COR-L47 (cell line): ENCODE results near the gene NCAPH2.

ENCODE experiments used
- DNase-seq: peaks from one replicate; lab custom pipeline; 2025; lab: John Stamatoyannopoulos, UW

The NCAPH2 gene

DNA sequence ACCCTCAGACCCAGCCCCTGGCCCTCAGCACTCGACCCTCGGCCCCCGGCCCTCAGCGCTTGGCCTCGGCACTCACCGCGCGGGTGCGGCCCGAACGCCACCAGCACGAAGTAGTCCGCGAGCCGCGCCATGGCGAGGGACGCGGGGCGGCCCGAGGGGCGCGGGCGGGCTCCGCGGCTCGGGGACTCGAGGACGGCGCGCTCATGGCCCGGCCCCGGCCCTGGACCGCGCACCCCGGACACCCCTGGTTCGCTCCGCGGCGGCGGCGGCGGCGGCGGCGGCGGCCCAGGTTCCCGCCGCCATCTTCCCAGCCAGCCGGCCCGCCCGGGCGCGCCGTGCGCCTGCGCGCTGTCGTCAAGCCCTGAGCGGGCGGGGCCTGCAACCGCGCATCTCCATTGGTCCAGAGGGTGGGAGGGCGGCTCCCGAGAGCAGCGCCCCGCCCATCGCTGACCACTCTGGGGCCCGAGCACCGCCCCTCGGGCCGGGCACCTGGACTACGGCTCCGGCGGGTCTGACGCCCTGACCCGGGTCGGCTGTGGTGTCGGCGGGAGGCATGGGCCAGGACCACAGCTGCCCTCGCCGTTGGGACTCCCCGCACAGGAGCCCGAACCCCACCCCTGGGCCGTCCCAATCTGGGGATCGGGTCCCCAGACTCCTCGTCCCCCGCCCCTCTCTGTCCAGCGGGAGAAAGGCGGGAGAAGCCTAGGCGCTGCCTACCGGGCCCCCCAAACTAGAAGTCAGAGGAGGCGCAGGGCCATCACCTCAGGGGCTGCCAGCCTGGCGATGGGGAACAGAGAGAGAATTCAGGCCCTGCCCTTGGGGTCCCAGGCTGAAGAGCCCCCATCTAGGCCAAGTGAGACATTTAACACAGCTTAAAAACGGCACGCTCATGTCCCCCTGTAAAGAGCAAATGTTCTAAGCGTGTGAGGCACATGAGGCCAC lies 33.0 kb upstream of the NCAPH2 start, which contains the start of gene SBF1:
Gene SBF1, minus strand, starts transcription at position 326 of the 942 bp plus-strand sequence. Its CDS starts 195 bp downstream, at position 131.
- peak; percentile 88 for DNase-seq

DNA sequence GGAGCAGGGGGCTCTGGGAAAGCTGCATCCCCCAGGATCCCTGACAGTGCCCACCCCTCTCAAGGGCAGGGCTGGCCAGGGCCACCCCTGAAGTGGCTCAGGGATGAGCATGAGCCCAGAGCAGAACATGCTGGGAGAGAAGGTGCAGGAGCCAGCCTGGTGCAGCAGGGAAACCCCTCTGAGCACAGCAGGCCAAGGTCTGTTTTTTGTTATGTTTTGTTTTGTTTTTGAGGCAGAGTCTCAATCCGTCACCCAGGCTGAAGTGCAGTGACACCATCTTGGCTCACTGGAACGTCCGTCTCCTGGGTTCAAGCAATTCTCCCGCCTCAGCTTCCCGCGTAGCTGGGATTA lies 32.4 kb upstream of the NCAPH2 start:
- DNase-seq, result no peak

DNA sequence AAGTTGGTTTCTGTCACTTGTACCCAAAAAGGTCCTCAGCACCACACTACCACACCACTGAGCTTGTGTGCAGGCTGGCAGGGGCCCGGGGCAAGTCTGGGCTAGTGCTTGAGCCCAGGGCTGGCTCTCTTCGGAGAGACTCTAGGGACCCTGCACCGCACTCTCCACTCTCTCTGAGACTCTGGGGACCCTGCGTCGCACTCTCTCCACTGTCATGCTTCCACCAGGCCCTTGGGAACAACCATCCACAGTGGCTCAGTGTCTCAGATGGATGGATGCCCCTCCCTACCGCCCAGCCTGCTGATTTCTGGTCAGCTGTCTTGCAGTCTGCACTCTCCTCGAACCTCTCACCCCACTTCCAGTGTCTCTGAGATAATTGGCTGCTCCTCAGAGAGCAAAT lies 31.2 kb upstream of the NCAPH2 start:
- no peak for DNase-seq

DNA sequence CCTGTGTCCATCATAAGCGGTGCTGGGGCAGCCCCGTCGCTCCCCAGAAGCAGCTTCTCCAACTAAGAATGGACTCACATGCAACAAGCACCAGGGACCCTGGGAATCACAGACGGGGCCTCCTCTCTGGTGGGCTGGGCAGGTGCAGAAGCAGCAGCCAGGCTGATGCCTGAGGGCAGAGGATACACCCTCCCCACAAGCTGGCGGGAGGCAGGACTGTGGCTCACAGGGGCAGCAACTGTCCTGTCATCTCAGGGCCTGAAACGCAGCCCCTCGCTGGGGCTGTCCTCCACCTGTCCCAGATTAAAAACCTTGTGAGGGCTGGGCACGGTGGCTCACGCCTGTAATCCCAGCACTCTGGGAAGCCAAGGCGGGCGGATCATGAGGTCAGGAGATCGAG lies 30.1 kb upstream of the NCAPH2 start:
- no peak for DNase-seq

DNA sequence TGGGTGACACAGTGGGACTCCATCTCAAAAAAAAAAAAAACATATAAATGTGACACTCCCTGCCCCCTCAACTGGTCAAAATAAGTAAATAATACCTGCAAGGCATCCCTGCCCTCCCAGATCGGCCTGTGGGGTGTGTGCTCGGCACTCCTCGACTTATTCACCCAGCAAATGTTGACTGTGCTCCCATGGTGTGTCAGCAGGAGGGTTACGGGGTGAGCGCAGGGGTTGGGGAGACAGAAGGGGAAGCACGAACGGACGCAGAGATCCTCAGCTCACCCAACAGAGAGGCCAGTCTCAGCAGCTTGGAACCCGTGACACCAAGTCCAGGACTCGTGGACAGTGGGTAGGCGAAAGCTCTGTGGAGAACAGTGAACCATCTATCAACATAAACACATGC lies 28.3 kb upstream of the NCAPH2 start:
- no peak for DNase-seq

DNA sequence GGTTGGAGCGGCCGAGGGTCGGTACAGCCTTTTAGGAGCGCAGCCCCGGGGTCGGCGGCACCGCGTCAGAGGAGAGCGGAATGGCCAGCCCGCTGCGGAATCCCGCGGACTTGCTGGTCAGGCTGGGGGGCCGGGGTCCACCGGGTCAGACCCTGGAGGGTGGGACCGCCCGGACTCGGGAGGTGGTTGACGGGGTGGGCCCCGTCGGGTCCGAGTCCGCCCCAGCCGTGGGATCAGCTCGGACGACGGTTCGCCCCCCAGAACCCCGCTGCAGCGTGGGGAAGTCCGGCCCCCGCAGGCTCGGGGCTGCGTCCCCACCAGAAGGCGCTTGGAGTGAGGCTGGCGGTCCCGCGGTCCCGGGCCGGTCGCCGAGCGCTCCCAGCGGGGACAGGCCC lies 27.0 kb upstream of the NCAPH2 start:
- no peak for DNase-seq

DNA sequence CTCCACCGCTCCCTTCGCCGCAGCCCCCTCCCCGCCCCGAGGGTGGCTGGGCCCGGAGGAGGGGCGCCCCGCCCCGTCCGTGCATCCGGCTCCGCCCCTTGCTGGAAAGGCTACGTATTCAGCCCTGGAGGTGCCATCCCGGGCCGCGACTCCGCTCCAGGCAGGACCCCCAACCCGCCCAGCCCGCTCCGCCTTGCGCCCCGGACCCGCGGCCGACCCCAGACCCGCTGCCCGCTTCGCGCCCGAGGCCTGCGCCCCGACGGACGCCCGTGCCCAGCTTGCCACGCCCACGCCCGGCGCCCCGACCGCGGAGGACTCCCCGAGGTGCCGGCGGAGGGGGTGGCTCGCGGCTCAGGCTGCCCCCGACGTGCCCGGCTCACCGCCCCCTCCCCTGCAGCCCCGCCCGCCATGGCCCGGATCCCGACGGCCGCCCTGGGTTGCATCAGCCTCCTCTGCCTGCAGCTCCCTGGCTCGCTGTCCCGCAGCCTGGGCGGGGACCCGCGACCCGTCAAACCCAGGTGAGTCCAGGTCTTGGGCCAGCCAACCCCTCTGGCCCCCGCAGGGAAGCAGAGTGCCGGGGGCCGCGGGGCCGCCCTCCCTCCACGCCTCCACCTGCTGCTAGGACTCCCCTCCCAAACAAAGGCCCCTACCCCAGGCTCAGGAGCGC lies 26.5 kb upstream of the NCAPH2 start, which contains the start of gene ADM2:
Gene ADM2, plus strand, starts transcription at position 104 of the 667 bp plus-strand sequence. Its CDS starts 305 bp downstream, at position 409.
- no peak for DNase-seq

DNA sequence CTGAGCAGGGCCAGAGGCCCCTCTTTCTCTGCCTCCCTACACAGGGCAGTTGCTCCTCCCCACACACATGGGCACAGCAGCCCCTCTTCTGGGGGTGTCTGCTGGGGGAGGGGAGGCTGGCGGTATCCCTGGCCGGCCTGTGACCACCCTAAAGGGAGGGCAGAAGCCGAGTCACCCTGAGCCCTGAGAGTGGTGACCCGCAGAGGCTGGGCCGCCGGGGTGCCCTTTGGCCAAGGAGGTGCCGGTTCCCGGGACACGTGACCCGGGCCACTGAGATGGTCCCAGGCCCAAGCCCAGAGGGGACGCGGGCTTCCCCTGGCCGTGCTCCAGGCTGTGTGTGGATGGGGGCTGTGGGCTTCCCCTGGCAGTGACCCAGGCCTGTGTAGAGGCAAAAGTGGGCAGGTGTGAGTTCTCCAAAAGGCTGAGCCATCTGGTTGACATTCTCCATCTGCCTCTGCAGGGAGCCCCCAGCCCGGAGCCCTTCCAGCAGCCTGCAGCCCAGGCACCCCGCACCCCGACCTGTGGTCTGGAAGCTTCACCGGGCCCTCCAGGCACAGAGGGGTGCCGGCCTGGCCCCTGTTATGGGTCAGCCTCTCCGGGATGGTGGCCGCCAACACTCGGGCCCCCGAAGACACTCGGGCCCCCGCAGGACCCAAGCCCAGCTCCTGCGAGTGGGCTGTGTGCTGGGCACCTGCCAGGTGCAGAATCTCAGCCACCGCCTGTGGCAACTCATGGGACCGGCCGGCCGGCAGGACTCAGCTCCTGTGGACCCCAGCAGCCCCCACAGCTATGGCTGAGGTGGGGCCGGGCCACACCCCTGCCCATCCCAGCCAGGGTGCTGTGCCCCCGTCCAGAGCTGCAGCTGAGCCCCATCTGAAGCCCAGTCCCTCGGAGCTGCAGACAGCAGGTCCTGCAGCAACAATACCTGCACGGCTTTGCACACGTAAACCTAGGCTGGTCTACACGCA lies 25.6 kb upstream of the NCAPH2 start:
- no peak for DNase-seq

DNA sequence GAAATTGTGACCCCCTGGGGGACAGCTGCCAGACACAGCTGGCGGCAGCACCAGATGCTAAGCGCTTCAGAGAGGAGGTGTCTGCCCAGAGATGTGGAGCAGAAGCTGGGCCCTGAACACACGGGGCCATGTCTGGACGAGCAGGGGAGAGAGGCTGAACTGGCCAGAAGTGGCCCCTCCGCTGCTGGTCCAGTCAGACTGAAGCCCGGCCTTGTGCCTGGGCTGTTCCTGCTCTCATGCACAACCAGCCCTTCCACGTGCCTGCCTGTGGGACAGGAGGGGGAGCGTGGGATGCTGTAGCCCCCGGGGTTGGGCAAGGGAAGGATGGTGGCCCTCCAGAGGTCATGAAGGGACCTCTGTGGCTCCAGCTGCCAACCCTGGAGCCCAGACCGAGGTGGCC lies 24.9 kb upstream of the NCAPH2 start:
- DNase-seq, result no peak

DNA sequence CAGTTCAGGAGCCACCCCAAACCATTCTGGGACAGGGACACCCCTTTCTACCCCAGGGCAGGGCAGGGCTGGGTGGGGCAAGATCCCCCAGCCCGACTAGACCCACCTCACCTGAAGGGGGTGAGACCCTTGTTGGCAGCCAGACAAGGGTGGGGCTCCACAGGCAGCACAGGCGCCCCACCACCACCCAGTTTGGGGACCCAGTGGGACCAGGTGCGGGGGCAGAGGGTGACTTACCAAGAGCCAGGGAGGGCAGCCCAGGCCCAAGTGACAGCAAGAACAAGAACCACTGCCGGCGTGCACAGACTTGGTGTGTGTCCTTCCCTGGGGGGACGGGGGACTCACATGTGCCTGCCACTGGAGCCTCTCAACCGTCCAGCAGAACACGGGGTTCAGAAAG lies 24.5 kb upstream of the NCAPH2 start:
- DNase-seq, result no peak

DNA sequence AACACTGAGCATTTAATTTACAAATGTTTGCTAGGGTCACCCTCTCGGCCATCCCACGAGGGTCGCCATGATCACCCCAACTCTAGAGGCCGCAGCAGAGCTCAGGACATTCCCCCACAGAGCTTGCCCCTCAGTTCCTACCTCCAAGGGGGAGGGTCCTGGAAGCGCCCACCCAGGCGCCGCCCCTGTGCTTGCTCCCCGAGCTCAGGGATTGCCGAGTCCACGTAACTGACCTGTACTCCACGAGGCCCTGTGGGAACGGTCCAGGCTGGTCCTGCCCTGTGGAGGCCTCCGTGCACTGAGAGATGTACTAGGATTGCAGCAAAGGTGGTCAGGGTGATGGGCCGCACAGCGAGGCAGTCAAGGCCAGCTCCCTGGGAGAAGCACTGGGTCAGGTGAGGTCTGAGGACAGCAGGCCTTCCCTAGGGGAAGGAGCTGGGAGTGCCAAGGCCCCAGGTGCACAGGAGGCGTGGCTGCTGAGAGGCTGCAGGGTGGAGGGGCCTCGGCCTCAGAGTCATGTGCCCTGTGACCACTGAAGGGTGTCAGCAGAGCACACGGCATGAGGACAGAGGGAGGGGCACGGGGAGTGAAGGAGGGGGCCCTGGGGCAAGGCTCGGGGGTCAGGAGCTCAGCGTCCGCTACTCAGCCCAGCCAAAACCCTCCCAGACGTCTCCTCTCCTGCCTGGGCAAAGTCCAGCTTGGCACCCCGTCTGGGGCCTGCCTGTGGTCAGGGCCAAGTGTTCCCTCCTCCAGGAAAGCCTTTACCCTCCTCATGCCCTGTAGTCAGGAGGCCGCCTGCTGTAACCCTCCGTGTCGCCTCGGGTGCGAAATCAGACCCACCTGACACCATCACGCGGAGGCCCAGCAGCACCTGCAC lies 23.8 kb upstream of the NCAPH2 start:
- DNase-seq, result no peak

DNA sequence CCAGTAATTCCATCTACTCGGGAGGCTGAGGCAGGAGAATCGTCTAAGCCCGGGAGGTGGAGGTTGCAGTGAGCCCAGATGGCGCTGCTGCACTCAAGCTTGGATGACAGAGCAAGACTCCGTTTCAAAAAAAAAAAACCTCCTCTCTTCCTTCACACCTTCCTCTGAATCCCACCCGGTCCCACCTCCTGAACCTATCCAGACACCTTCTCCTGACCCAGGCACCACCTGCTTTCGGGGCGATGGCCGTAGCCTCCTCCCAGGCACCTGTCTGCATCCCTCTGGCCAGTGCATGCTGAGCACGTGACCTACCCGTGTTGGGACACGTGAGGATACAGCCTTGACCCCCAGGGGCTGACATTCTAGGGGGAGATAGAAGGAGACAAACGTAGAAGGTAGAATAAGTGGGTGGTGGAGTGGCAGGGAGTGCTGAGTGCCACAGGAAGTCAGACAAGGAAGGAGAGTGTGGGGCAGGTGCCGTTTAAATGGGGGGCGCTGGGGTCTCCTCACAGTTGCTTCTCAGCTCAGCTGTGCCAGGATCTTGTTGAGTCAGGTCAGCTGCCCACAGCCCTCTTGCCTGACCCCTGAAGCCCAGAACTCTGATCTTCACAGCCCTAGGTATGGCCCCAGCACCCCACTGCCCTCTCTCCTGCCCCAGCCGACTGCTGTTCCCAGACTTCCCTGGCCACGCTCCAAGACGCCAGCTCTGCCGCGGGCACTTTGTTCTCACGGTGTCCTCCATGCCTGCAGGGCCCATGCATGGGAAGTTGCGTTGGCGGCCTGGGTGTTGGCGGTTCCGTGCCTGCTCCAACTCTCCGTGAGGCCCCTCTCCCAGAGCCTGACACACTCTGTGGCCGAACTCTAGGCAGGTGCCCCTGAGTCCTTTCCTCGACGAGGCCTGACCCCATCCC lies 22.5 kb upstream of the NCAPH2 start:
- no peak for DNase-seq

DNA sequence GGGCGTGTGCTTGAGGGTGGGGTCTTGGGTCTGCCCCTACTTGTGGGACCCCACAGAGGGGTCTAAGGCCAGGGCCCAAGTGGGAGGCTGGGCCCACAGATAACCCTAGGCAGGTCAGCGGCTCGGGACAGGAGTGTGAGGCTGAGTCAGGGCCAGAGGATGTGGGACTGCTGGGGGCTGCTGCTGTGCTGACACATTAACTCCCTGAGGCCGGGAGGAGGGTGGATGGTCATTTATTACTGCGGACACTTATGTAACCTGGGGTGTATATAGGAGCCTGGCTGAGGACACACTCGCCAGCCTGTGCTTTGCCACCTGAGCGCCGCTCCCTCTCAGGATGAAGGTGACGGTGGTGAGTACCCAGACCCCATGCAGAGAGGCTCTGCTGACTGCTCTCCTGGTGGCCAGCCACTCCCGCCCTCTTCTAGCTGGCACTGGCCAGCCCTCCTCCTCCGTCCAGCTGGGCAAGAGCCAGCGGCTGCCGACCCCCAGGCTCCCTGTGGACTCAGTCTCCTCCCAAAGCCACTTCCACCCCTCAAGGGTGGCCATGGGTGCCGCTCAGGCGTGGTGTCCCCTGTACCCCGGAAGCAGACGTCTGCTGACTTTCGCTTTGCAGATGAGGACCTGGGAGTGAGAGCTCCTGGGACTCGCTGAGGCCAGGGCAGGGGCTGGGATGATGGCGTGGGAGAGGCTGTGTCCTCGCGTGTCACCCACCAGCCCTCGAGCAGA lies 21.3 kb upstream of the NCAPH2 start, which contains the start of gene MIOX:
Gene MIOX, plus strand, starts transcription at position 299 of the 729 bp plus-strand sequence. Its CDS starts 39 bp downstream, at position 338.
- no peak for DNase-seq

DNA sequence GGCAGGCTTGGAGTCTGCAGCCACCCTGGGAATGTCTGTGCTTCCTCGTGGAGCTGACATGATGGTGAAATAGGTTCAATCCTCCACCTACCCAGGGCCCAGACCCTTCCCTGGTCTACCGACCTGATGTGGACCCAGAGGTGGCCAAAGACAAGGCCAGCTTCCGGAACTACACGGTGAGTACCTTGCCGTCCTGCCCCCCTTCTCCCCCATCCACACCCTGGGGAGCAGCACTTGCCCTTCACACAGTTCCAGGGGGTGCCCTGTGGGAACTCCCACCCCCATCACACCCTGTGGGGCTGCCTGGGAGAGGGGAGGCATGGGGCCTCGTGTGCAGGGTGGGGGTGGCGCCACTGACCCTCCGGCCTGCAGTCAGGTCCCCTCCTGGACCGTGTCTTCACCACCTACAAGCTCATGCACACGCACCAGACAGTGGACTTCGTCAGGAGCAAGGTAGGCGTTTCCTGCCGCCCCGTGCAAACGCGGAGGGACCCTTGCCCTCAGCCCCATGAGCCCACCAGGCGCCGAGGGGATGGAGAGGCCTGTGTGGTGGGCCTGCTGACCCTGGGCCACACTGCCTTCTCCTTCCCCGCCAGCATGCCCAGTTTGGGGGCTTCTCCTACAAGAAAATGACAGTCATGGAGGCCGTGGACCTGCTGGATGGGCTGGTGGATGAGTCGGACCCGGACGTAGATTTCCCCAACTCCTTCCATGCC lies 20.6 kb upstream of the NCAPH2 start:
- no peak for DNase-seq

DNA sequence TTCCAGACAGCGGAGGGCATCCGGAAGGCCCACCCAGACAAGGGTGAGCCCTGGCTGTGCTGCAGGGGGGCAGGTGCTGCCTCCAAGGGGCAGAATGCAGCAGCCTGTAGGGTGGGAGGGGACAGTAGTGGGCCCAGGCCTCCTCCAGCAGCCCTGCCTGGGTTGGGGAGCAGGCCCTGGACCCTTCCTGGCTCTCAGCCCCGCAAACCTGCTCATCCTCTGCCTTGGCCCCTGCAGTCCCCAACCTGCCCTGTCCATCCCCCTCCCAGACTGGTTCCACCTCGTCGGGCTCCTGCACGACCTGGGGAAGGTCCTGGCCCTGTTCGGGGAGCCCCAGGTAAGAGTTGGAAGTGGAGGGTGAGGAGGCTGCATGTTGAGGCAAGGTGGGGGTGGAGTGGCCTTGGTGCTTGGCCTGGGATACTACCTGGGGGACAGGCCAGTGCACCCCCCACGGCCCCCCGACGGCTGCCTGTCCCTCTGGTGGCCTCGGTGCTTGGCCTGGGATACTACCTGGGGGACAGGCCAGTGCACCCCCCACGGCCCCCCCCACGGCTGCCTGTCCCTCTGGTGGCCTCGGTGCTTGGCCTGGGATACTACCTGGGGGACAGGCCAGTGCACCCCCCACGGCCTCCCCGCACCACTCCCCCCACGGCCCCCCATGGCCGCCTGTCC lies 19.9 kb upstream of the NCAPH2 start:
- no peak for DNase-seq

DNA sequence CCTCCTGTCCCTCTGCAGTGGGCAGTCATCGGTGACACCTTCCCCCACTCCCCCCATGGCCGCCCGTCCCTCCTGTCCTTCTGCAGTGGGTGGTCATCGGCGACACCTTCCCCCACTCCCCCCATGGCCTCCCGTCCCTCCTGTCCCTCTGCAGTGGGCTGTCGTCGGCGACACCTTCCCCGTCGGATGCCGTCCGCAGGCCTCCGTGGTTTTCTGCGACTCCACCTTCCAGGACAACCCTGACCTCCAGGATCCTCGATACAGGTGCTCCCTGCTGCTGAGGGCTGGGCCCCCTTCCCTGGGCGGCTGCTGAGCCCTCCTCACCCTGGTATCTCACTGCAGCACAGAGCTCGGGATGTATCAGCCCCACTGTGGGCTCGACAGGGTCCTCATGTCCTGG lies 19.1 kb upstream of the NCAPH2 start:
- DNase-seq, result no peak

DNA sequence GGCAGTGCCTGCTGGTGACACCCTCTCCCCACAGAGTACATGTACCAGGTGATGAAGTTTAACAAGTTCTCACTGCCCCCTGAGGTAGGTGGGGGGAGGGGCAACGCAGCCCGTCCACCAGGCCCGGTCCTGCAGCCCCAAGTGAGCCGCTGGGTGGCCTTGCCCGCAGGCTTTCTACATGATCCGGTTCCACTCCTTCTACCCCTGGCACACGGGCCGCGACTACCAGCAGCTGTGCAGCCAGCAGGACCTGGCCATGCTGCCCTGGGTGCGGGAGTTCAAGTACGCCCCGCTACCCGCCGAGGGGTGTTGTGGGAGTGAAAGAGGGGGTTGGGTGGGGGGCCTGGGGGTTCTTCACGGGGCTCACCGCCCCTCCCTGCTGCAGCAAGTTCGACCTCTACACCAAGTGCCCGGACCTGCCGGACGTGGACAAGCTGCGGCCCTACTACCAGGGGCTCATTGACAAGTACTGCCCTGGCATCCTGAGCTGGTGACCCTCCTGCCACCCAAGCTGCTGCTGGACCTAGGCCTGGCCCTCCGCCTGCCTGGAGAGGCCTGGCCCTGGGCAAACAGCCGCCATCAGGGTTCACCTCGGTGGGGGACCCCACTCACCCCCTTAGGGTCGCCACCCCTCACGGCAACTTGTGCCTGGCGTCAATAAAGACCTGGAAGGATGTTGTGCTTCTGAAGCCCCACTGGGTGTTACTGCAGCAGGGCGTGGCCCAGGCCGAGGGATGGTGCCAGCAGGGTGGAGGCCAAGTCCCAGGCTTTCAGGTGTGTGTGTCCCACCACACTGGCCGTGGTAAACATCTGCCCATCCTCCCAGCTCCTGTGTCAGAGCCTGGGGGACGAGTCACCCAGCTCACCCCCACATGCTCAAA lies 18.4 kb upstream of the NCAPH2 start:
- DNase-seq, result no peak
